H9 (cell line): Measurements from ENCODE around the gene KIAA1671. TPM values are rescaled to one million over a fixed set of nuclear protein-coding genes. Genes with fewer than 3 reads are reported as not detected.

ENCODE experiments used
- DNase-seq: peaks from one replicate; pipeline ENCODE4 v3.0.0-alpha.2; 2017
- H2AFZ ChIP-seq: one replicate; pipeline ENCODE4 v1.6.1; 2013; ENCODE audit warnings: mild to moderate bottlenecking, low read length, control low read depth, moderate library complexity
- H2AK5ac ChIP-seq: 2 replicates; pipeline ENCODE4 v1.6.1; 2013; ENCODE audit warnings: low read length, control low read depth, mixed read lengths; ENCODE audit not compliant: insufficient read length
- H2BK120ac ChIP-seq: one replicate; pipeline ENCODE4 v1.6.1; 2013; ENCODE audit warnings: low read depth, mild to moderate bottlenecking, low read length, control low read depth, inconsistent platforms; ENCODE audit not compliant: poor library complexity, severe bottlenecking
- H2BK12ac ChIP-seq: 2 replicates; pipeline ENCODE4 v1.6.1; 2013; ENCODE audit warnings: low read length, control low read depth, mixed read lengths, low read depth; ENCODE audit not compliant: insufficient read length
- H2BK15ac ChIP-seq: 2 replicates; pipeline ENCODE4 v1.6.1; 2013; ENCODE audit warnings: low read depth, low read length, control low read depth
- H2BK20ac ChIP-seq: one replicate; pipeline ENCODE4 v1.6.1; 2013; ENCODE audit warnings: low read depth, mild to moderate bottlenecking, low read length, control low read depth, inconsistent platforms; ENCODE audit not compliant: poor library complexity, severe bottlenecking
- H2BK5ac ChIP-seq: 2 replicates; pipeline ENCODE4 v1.6.1; 2013; ENCODE audit warnings: low read length, control low read depth, mixed read lengths; ENCODE audit not compliant: insufficient read length
- H3K14ac ChIP-seq: 2 replicates; pipeline ENCODE4 v1.6.1; 2013; ENCODE audit warnings: low read length, control low read depth; ENCODE audit not compliant: insufficient read depth
- H3K18ac ChIP-seq: 2 replicates; pipeline ENCODE4 v1.6.1; 2013; ENCODE audit warnings: low read depth, mild to moderate bottlenecking, mixed read lengths, low read length, control low read depth; ENCODE audit not compliant: insufficient read length
- H3K23ac ChIP-seq: 2 replicates; pipeline ENCODE4 v1.6.1; 2013; ENCODE audit warnings: low read length, control low read depth, mixed read lengths, low read depth; ENCODE audit not compliant: insufficient read length
- H3K23me2 ChIP-seq: 2 replicates; pipeline ENCODE4 v1.6.1; 2013; ENCODE audit warnings: low read depth, mild to moderate bottlenecking, mixed read lengths, low read length, control low read depth; ENCODE audit not compliant: insufficient read length, poor library complexity, severe bottlenecking
- H3K27ac ChIP-seq: 2 replicates; pipeline ENCODE4 v1.5.1; 2013; ENCODE audit warnings: low read length, control low read depth, mixed read lengths, low read depth; ENCODE audit not compliant: insufficient read length
- H3K27me3 ChIP-seq: 2 replicates; pipeline ENCODE4 v1.6.1; 2013; ENCODE audit warnings: low read length, control low read depth, inconsistent platforms; ENCODE audit not compliant: insufficient read depth
- H3K4ac ChIP-seq: 2 replicates; pipeline ENCODE4 v1.6.1; 2013; ENCODE audit warnings: low read depth, mild to moderate bottlenecking, control low read depth, inconsistent platforms, low read length, moderate library complexity
- H3K4me1 ChIP-seq: 2 replicates; pipeline ENCODE4 v1.6.1; 2013; ENCODE audit warnings: low read length, control low read depth, inconsistent platforms; ENCODE audit not compliant: insufficient read depth
- H3K4me2 ChIP-seq: 2 replicates; pipeline ENCODE4 v1.6.1; 2013; ENCODE audit warnings: low read length, control low read depth, mixed read lengths; ENCODE audit not compliant: insufficient read length, insufficient read depth
- H3K56ac ChIP-seq: 2 replicates; pipeline ENCODE4 v1.6.1; 2013; ENCODE audit warnings: low read depth, mild to moderate bottlenecking, mixed read lengths, low read length, control low read depth; ENCODE audit not compliant: insufficient read length
- H3K79me1 ChIP-seq: 2 replicates; pipeline ENCODE4 v1.6.1; 2013; ENCODE audit warnings: low read depth, mild to moderate bottlenecking, moderate library complexity, low read length, control low read depth, inconsistent platforms; ENCODE audit not compliant: insufficient read depth, poor library complexity, severe bottlenecking
- H3K79me2 ChIP-seq: 2 replicates; pipeline ENCODE4 v1.6.1; 2013; ENCODE audit warnings: low read length, control low read depth, inconsistent platforms; ENCODE audit not compliant: insufficient read depth
- H3K9ac ChIP-seq: 2 replicates; pipeline ENCODE4 v1.6.1; 2013; ENCODE audit warnings: low read length, control low read depth, mixed read lengths; ENCODE audit not compliant: insufficient read length; ENCODE audit errors: extremely low read depth
- H3K9me3 ChIP-seq: one replicate; pipeline ENCODE4 v1.6.1; 2013; ENCODE audit warnings: low read depth, low read length, inconsistent platforms; ENCODE audit not compliant: control insufficient read depth
- H3T11ph ChIP-seq: one replicate; pipeline ENCODE4 v1.6.1; 2013; ENCODE audit warnings: mild to moderate bottlenecking, low read length, control low read depth, inconsistent platforms
- H4K20me1 ChIP-seq: one replicate; pipeline ENCODE4 v1.6.1; 2013; ENCODE audit not compliant: control insufficient read depth, insufficient read length, insufficient read depth
- H4K5ac ChIP-seq: 2 replicates; pipeline ENCODE4 v1.6.1; 2013; ENCODE audit warnings: low read depth, mild to moderate bottlenecking, mixed read lengths, low read length, control low read depth; ENCODE audit not compliant: insufficient read length
- H4K8ac ChIP-seq: replicated peaks from 2 replicates; pipeline ENCODE4 v1.6.1; 2013; ENCODE audit warnings: low read length, control low read depth, mixed read lengths, low read depth; ENCODE audit not compliant: insufficient read length
- H4K91ac ChIP-seq: 2 replicates; pipeline ENCODE4 v1.6.1; 2013; ENCODE audit warnings: low read depth, mild to moderate bottlenecking, moderate library complexity, mixed read lengths, low read length, control low read depth; ENCODE audit not compliant: insufficient read length
- H3K27ac Mint-ChIP-seq, 3 experiments: 2 replicates in 2 of 3; 3 replicates in 1 of 3; pipeline ENCODE4 v1.8.0; 2020 to 2021; ENCODE audit warnings: mixed read lengths in 3 of 3, mild to moderate bottlenecking in 1 of 3, moderate library complexity in 1 of 3
- H3K27me3 Mint-ChIP-seq: 2 replicates; pipeline ENCODE4 v1.8.0; 2021; ENCODE audit warnings: low read depth, mild to moderate bottlenecking, moderate library complexity, mixed read lengths
- H3K36me3 Mint-ChIP-seq, 3 experiments: 2 replicates in 2 of 3; 3 replicates in 1 of 3; pipeline ENCODE4 v1.8.0; 2020 to 2021; ENCODE audit warnings: low read depth in 3 of 3, mixed read lengths in 3 of 3; ENCODE audit not compliant: insufficient read depth in 1 of 3
- H3K4me1 Mint-ChIP-seq, 2 experiments: 2 replicates each; pipeline ENCODE4 v1.8.0; 2020; ENCODE audit warnings: mixed read lengths in 2 of 2
- H3K4me3 Mint-ChIP-seq, 2 experiments: 2 replicates in 1 of 2; 3 replicates in 1 of 2; pipeline ENCODE4 v1.8.0; 2020 to 2021; ENCODE audit warnings: mild to moderate bottlenecking in 2 of 2, mixed read lengths in 2 of 2, moderate library complexity in 1 of 2
- H3K9me3 Mint-ChIP-seq, 2 experiments: 2 replicates in 1 of 2; 3 replicates in 1 of 2; pipeline ENCODE4 v1.8.0; 2020; ENCODE audit warnings: mild to moderate bottlenecking in 2 of 2, mixed read lengths in 2 of 2, moderate library complexity in 1 of 2
- WGBS: extraction: QIAGEN DNeasy Blood & Tissue Kit; methylation state at CpG from one replicate; pipeline ENCODE4 v1.1.7; 2013; ENCODE audit warnings: missing lambda C conversion rate, low lambda C conversion rate, mixed read lengths; ENCODE audit not compliant: insufficient read length; ENCODE audit errors: extremely low coverage; 5-methylcytosine and 5-hydroxymethylcytosine counted together
- total RNA-seq: library from RNA; stranded (reverse); gene quantifications from 2 replicates; pipeline ENCODE4 v1.2.1, GENCODE V29; 2021
- TF ChIP-seq, protein P1 (sequence below): fragments of 200-600 bp; sonication (generic); conservative IDR thresholded peaks from 3 replicates; pipeline ENCODE4 v1.8.0; 2021; ENCODE audit warnings: antibody characterized with exemption, mild to moderate bottlenecking

Gene KIAA1671
- total RNA-seq, 1 experiment from 2014 or later, result 22.6 TPM

DNA sequence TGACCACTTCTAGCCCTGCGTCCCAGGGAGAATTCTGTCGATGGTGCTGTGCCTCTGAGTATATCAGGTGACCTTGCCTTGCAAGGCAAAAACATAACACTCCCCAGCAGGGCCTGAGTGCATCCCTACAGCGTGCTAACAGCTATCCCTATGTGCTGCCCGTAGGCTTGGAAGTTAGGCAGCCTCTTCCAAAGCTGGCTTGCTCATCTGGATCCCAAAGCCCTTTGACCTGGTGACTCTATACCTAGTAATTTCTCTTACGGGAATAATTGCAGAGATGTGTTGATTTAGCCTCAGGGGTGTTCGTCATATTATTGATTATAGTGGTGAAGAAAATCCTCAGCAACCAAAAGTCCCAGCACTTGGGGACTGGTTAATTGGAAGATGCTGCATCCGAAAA lies 214.6 kb downstream of the KIAA1671 start:
- TF ChIP-seq, protein P1, sequence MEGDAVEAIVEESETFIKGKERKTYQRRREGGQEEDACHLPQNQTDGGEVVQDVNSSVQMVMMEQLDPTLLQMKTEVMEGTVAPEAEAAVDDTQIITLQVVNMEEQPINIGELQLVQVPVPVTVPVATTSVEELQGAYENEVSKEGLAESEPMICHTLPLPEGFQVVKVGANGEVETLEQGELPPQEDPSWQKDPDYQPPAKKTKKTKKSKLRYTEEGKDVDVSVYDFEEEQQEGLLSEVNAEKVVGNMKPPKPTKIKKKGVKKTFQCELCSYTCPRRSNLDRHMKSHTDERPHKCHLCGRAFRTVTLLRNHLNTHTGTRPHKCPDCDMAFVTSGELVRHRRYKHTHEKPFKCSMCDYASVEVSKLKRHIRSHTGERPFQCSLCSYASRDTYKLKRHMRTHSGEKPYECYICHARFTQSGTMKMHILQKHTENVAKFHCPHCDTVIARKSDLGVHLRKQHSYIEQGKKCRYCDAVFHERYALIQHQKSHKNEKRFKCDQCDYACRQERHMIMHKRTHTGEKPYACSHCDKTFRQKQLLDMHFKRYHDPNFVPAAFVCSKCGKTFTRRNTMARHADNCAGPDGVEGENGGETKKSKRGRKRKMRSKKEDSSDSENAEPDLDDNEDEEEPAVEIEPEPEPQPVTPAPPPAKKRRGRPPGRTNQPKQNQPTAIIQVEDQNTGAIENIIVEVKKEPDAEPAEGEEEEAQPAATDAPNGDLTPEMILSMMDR, result no peak
- Histone ChIP-seq H2BK20ac (no peak overlapping the region), H2BK12ac (no peak overlapping the region), H2BK5ac (no peak overlapping the region), H2BK120ac (no peak overlapping the region), H3K4me1 (no peaks in the 10 kb centered on the region), H3K9me3 (no peaks in the 10 kb centered on the region), H3K9ac (no peak overlapping the region), H3K23me2 (no peaks in the 10 kb centered on the region), H3K14ac (no peak overlapping the region), H3K4me2 (no peak overlapping the region), H3K79me2 (no peaks in the 10 kb centered on the region), H3K27ac (no peak overlapping the region), H2AK5ac (no peak overlapping the region), H3K23ac (no peak overlapping the region), H4K20me1 (no peaks in the 10 kb centered on the region), H3T11ph (no peak overlapping the region), H2AFZ (no peak overlapping the region), H3K56ac (no peak overlapping the region), H3K27me3 (no peaks in the 10 kb centered on the region), H2BK15ac (no peak overlapping the region), H3K18ac (no peak overlapping the region), H4K8ac (no peak overlapping the region), H4K91ac (no peak overlapping the region), H4K5ac (no peak overlapping the region), H3K4ac (no peak overlapping the region), H3K79me1 (no peaks in the 10 kb centered on the region)
- peaks cover 2% of the 10 kb centered on the region in 2 experiments for H3K4me1 Mint-ChIP-seq
- peaks cover 0 to 3% (median 0%) of the 10 kb centered on the region in 3 experiments; a peak in 2 of 7 replicates for H3K36me3 Mint-ChIP-seq
- DNase-seq, result no peak
- H3K9me3 Mint-ChIP-seq, result no peaks in the 10 kb centered on the region
- WGBS, result no CpG with 5 or more reads among the region's 7 CpGs
- peak overlapping the region in 1 of 3 experiments; percentile 22; a peak in 1 of 7 replicates for H3K27ac Mint-ChIP-seq
- no peak overlapping the region for H3K4me3 Mint-ChIP-seq
- H3K27me3 Mint-ChIP-seq, result no peaks in the 10 kb centered on the region
